ENCODE measurements around the gene ARHGAP28. TPM values are rescaled to one million over a fixed set of nuclear protein-coding genes. Genes with fewer than 3 reads are reported as not detected.

ARHGAP28 gene
- total and polyA plus RNA-seq, 3 donors from 2014 or later = 45.5 to 161 (median 76.8) TPM

- Histone ChIP-seq H3K27ac (no peak overlapping the region), H3K36me3 (ENCODE audit: low read depth, missing control alignments) (no peaks in the 10 kb centered on the region), H3K27me3 (no peaks in the 10 kb centered on the region), H3K9me3 (no peaks in the 10 kb centered on the region), H3K4me1 (peaks cover 10% of the 10 kb centered on the region), H3K4me3 (no peak overlapping the region)
- TF ChIP-seq POLR2A (IDR thresholded peaks at IDR 0.05) = no peak
- TF ChIP-seq CTCF (IDR thresholded peaks at IDR 0.05) = no peak
- 55 to 62% methylated on average over 4 of the region's 4 CpGs for WGBS, 2 donors
- intact Hi-C loops (cut with DNase I; ENCODE audit: low total_unique reads) = no loop called here
- peak; percentile 37 for DNase-seq
These were observed 6.8 kb upstream of the ARHGAP28 start for GRCh38 chr18:6722690-6723089.

- H3K9me3 ChIP-seq = no peaks in the 10 kb centered on the region
- no peak for TF ChIP-seq CTCF (IDR thresholded peaks at IDR 0.05)
- TF ChIP-seq POLR2A (IDR thresholded peaks at IDR 0.05) = no peak
- no peak overlapping the region for H3K4me3 ChIP-seq
- no peak for DNase-seq
- no peaks in the 10 kb centered on the region for H3K27me3 ChIP-seq
- no peaks in the 10 kb centered on the region for H3K36me3 ChIP-seq (ENCODE audit: low read depth, missing control alignments)
- intact Hi-C loops (cut with DNase I; ENCODE audit: low total_unique reads) = no loop called here
- peaks cover 12% of the 10 kb centered on the region for H3K4me1 ChIP-seq
- 92 to 100% methylated on average over 1 of the region's 1 CpG for WGBS, 2 donors
- no peak overlapping the region for H3K27ac ChIP-seq
These were observed 5.2 kb upstream of the ARHGAP28 start for GRCh38 chr18:6724331-6724730.

- Histone ChIP-seq H3K4me1 (peaks cover 16% of the 10 kb centered on the region), H3K4me3 (no peak overlapping the region), H3K27ac (peak overlapping the region; percentile 36 to 87), H3K36me3 (ENCODE audit: low read depth, missing control alignments) (no peaks in the 10 kb centered on the region), H3K9me3 (no peaks in the 10 kb centered on the region), H3K27me3 (no peaks in the 10 kb centered on the region)
- intact Hi-C loops (cut with DNase I; ENCODE audit: low total_unique reads) = no loop called here
- TF ChIP-seq POLR2A (IDR thresholded peaks at IDR 0.05) = no peak
- TF ChIP-seq CTCF (IDR thresholded peaks at IDR 0.05) = no peak
- WGBS, 2 donors = 32 to 35% methylated on average over 8 of the region's 8 CpGs
- no peak for DNase-seq
These were observed 1.2 kb upstream of the ARHGAP28 start for GRCh38 chr18:6728331-6728730.

GRCh38 chr18:6728809-6729246 lies 688 bp upstream of the ARHGAP28 start:
- Histone ChIP-seq H3K9me3 (no peaks in the 10 kb centered on the region), H3K27me3 (no peaks in the 10 kb centered on the region), H3K36me3 (ENCODE audit: low read depth, missing control alignments) (no peaks in the 10 kb centered on the region), H3K4me3 (peak overlapping the region; percentile 74), H3K27ac (peak overlapping the region; percentile 36 to 87), H3K4me1 (peaks cover 16% of the 10 kb centered on the region)
- TF ChIP-seq CTCF (IDR thresholded peaks at IDR 0.05) = no peak
- TF ChIP-seq POLR2A (IDR thresholded peaks at IDR 0.05) = no peak
- DNase-seq = peak; percentile 87
- WGBS, 2 donors = 7 to 9% methylated on average over 5 of the region's 5 CpGs
- intact Hi-C loops (cut with DNase I; ENCODE audit: low total_unique reads) = no loop called here
